Caco-2 (cell line): ENCODE results near the gene KRTAP5-10. TPM values are rescaled to one million over a fixed set of nuclear protein-coding genes. Genes with fewer than 3 reads are reported as not detected.
"Not testable (repeated sequence)": the region's sequence is repeated elsewhere in the genome, so short reads cannot be mapped to it uniquely, and the experiment has no call there.

Experiments
- BruUV-seq: library from RNA; stranded (reverse); fragments of 400-500 nt; replicated peaks from 2 replicates; lab custom pipeline; 2021; lab: Mats Ljungman, UMichigan
- CTCF ChIA-PET: fragments of 300-600 bp; sonication (Branson Sonifier 250); formaldehyde crosslinking; loops from one replicate; lab custom pipeline; 2022; ENCODE audit warnings: antibody characterized with exemption; lab: Charles Lee
- POLR2A ChIA-PET: fragments of 300-600 bp; sonication (Branson Sonifier 250); formaldehyde crosslinking; loops from one replicate; lab custom pipeline; 2022; ENCODE audit warnings: antibody characterized with exemption; lab: Charles Lee
- DNase-seq, 2 experiments: peaks; one replicate each; pipeline versions ENCODE4 v3.0.0 to v3.0.0-alpha.2; 2020 to 2022
- H3K27me3 ChIP-seq: replicated peaks from 2 replicates; pipeline ENCODE4 v1.6.0; 2011; ENCODE audit warnings: low read length; ENCODE audit not compliant: control insufficient read depth, insufficient read depth
- H3K36me3 ChIP-seq: 2 replicates; pipeline ENCODE4 v1.5.1; 2011; ENCODE audit warnings: low read length; ENCODE audit not compliant: control insufficient read depth, insufficient read depth
- H3K4me1 ChIP-seq: fragments of 250-450 bp; sonication (Bioruptor Pico); 2 replicates; pipeline ENCODE4 v1.5.1; 2020; ENCODE audit warnings: mild to moderate bottlenecking
- H3K4me3 ChIP-seq: 2 replicates; pipeline ENCODE4 v1.5.1; 2011; ENCODE audit warnings: low read depth, mild to moderate bottlenecking, control low read depth, low read length
- H3K9me3 ChIP-seq: fragments of 250-450 bp; sonication (Bioruptor Pico); 2 replicates; pipeline ENCODE4 v1.5.1; 2020; ENCODE audit warnings: mild to moderate bottlenecking, moderate library complexity
- H3K27ac Mint-ChIP-seq: one replicate; pipeline ENCODE4 v1.8.0; 2022; ENCODE audit warnings: mixed read lengths; ENCODE audit not compliant: unreplicated experiment
- H3K27me3 Mint-ChIP-seq: one replicate; pipeline ENCODE4 v1.8.0; 2022; ENCODE audit warnings: mixed read lengths; ENCODE audit not compliant: insufficient read depth, unreplicated experiment
- H3K36me3 Mint-ChIP-seq: one replicate; pipeline ENCODE4 v1.8.0; 2022; ENCODE audit warnings: mild to moderate bottlenecking, mixed read lengths; ENCODE audit not compliant: insufficient read depth, unreplicated experiment
- H3K4me1 Mint-ChIP-seq: one replicate; pipeline ENCODE4 v1.8.0; 2022; ENCODE audit warnings: low read depth, mixed read lengths; ENCODE audit not compliant: unreplicated experiment
- H3K4me3 Mint-ChIP-seq: one replicate; pipeline ENCODE4 v1.8.0; 2022; ENCODE audit warnings: mild to moderate bottlenecking, moderate library complexity, mixed read lengths; ENCODE audit not compliant: unreplicated experiment
- H3K9me3 Mint-ChIP-seq: one replicate; pipeline ENCODE4 v1.8.0; 2022; ENCODE audit warnings: mixed read lengths; ENCODE audit not compliant: unreplicated experiment
- intact Hi-C: fragments of 100-400 bp; cut with micrococcal nuclease; formaldehyde crosslinking; loops from one replicate; pipeline ENCODE4 v1.10.0; 2022; ENCODE audit not compliant: unreplicated experiment
- total RNA-seq: library from RNA; stranded (reverse); gene quantifications from 2 replicates; pipeline ENCODE4 v1.2.3, GENCODE V29; 2022
- TF ChIP-seq, protein P1 (sequence below), 2 experiments: fragments of 200-600 bp in 1 of 2; IDR thresholded peaks; 1 replicate in 1 of 2; 2 replicates in 1 of 2; pipeline versions ENCODE4 v1.5.1 to v1.8.0; 2011 to 2022; ENCODE audit warnings: antibody characterized with exemption in 1 of 2, control low read depth in 1 of 2, inconsistent platforms in 1 of 2, low read depth in 1 of 2, low read length in 1 of 2, mild to moderate bottlenecking in 1 of 2, moderate library complexity in 1 of 2; ENCODE audit not compliant: insufficient read depth in 1 of 2, severe bottlenecking in 1 of 2, unreplicated experiment in 1 of 2

Gene KRTAP5-10
- total RNA-seq, 1 experiment from 2014 or later, result not detected

DNA sequence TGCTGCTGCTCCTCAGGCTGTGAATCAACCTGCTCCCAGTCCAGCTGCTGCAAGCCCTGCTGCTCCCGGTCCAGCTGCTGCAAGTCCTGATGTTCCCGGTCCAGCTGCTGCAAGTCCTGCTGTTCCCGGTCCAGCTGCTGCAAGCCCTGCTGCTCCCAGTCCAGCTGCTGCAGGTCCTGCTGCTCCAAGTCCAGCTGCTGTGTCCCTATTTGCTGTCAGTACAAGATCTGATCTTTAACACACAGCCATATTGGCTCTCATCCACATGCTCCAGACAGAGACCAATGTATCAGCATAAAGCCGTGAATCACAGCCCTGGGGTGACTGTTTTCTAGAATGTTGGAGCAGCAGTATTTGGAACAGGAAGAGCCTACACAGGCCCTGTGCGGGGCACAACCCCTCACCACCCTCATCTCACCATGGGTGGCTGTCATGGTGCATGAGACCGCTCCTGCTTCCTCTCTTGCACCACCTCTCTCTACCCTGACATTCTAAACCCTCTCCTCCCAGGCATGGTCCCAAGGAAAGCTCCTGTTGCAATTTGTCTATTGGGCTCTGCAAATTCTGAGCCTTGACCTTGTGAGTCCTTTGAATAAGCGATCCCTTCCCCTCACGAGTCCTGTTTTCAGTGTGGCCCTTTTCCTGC is 3.5 kb downstream of the KRTAP5-10 start:
- ChIA-PET POLR2A (no interaction called here), CTCF (interaction anchor here (0.9 kb wide), 1 partner anchor 11 kb away, joined by 3 read pairs; no protein-coding TSS in a partner anchor)
- H3K4me3 Mint-ChIP-seq, result no peak overlapping the region
- H3K4me1 Mint-ChIP-seq, result peaks cover 7% of the 10 kb centered on the region
- no peak for DNase-seq
- H3K27me3 Mint-ChIP-seq, result peaks cover 4% of the 10 kb centered on the region
- no peaks in the 10 kb centered on the region for H3K27me3 ChIP-seq
- intact Hi-C loops, result no loop called here
- no peak overlapping the region for H3K27ac Mint-ChIP-seq
- no TSS peak for BruUV-seq
- H3K9me3 ChIP-seq, result no peaks in the 10 kb centered on the region
- TF ChIP-seq, protein P1, sequence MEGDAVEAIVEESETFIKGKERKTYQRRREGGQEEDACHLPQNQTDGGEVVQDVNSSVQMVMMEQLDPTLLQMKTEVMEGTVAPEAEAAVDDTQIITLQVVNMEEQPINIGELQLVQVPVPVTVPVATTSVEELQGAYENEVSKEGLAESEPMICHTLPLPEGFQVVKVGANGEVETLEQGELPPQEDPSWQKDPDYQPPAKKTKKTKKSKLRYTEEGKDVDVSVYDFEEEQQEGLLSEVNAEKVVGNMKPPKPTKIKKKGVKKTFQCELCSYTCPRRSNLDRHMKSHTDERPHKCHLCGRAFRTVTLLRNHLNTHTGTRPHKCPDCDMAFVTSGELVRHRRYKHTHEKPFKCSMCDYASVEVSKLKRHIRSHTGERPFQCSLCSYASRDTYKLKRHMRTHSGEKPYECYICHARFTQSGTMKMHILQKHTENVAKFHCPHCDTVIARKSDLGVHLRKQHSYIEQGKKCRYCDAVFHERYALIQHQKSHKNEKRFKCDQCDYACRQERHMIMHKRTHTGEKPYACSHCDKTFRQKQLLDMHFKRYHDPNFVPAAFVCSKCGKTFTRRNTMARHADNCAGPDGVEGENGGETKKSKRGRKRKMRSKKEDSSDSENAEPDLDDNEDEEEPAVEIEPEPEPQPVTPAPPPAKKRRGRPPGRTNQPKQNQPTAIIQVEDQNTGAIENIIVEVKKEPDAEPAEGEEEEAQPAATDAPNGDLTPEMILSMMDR (IDR thresholded peaks at IDR 0.05; ENCODE audit: insufficient read depth in 1 of 2, low read depth in 1 of 2, low read length in 1 of 2, severe bottlenecking in 1 of 2, unreplicated experiment in 1 of 2), result no peak
- no peaks in the 10 kb centered on the region for H3K9me3 Mint-ChIP-seq
- H3K4me3 ChIP-seq, result no peak overlapping the region
- H3K4me1 ChIP-seq, result peaks cover 6% of the 10 kb centered on the region
- H3K36me3 ChIP-seq, result no peaks in the 10 kb centered on the region
- no peaks in the 10 kb centered on the region for H3K36me3 Mint-ChIP-seq

DNA sequence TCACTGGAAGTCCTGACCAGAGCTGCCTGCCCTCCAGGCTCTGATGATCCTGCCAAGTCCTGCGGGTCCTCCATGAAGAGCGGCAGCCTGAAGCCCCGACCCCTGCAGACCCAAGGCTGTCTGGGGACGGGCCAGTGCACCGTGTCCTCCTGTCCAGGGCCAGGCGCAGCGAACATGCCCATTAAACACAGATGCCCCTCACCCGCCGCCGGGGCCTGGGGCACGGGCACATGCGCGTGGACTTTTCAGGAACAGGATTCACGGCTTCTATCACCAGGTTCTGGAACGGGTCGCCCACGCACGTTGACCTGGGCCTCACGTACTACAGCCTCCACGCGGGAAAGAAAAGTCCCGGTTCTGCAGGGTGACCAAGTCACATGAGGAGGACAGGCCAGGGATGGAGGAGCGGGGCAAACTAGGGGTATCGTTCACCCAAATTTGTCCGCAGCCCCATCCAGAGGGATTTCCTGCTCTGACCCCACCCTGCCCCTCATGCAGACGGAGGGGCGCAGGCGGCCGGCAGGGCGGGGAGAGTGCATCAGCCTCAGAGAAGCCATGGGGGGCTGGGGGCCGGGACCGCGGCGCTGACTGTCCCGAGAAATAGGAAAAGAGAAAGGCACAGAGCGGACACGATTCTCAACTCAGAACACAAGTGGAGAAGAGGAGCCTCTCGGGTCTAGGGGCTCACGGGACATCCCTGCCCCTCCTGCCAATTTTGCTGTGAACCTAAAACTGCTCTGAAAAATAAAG is 5.9 kb downstream of the KRTAP5-10 start:
- H3K27me3 ChIP-seq, H3K36me3 ChIP-seq, POLR2A ChIA-PET, BruUV-seq, H3K9me3 ChIP-seq, H3K4me3 Mint-ChIP-seq, H3K36me3 Mint-ChIP-seq, H3K4me3 ChIP-seq, DNase-seq, H3K27me3 Mint-ChIP-seq, intact Hi-C loops, H3K27ac Mint-ChIP-seq, H3K9me3 Mint-ChIP-seq, H3K4me1 Mint-ChIP-seq, H3K4me1 ChIP-seq: not testable (repeated sequence)
- CTCF ChIA-PET, result interaction anchor here (1.1 to 1.9 kb wide), 2 partner anchors 8 to 9 kb away, joined by 5 to 8 read pairs; no protein-coding TSS in a partner anchor

DNA sequence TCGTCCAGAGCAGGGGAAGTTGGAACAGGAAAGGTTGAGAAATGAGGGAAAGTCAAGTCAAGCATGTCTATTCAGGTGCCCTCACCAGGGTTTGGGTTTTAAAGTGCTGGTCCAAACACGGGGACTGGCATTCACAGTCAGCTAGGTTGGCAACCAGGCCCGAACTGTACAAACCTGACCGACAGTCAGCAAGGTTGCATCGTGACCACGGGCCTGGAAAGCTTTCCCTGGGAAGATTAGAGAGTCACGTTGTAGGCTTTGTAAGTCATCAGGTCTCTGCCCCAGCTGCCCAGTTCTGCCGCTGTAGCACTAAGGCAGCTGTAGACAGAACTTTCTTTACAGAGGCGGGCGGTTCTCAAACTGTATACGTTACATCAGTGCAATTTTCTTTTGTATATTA is 7.4 kb downstream of the KRTAP5-10 start:
- Histone ChIP-seq H3K4me1 (peaks cover 6% of the 10 kb centered on the region), H3K27me3 (no peaks in the 10 kb centered on the region), H3K36me3 (no peaks in the 10 kb centered on the region), H3K9me3 (no peaks in the 10 kb centered on the region), H3K4me3 (no peak overlapping the region)
- intact Hi-C loops, result no loop called here
- Mint-ChIP-seq H3K4me3 (no peak overlapping the region), H3K36me3 (no peaks in the 10 kb centered on the region), H3K4me1 (peaks cover 6% of the 10 kb centered on the region), H3K9me3 (no peaks in the 10 kb centered on the region), H3K27ac (no peak overlapping the region), H3K27me3 (no peaks in the 10 kb centered on the region)
- TF ChIP-seq, protein P1 (IDR thresholded peaks at IDR 0.05; ENCODE audit: insufficient read depth in 1 of 2, low read depth in 1 of 2, low read length in 1 of 2, severe bottlenecking in 1 of 2, unreplicated experiment in 1 of 2), result no peak
- DNase-seq, result no peak
- no TSS peak for BruUV-seq
- ChIA-PET CTCF (interaction anchor here (1.9 kb wide), 1 partner anchor 9 kb away, joined by 5 read pairs; no protein-coding TSS in a partner anchor), POLR2A (no interaction called here)
